MM.1S (cell line): ENCODE measurements around the gene PXYLP1.

Experiments used
- DNase-seq: peaks from one replicate; pipeline ENCODE4 v3.0.0-alpha.2; 2015
- H2AFZ ChIP-seq: fragments of 300-600 bp; sonication (generic); 2 replicates; pipeline ENCODE4 v1.6.0; 2016; ENCODE audit warnings: antibody characterized with exemption, low read length
- H3F3A ChIP-seq: fragments of 300-600 bp; sonication (generic); 2 replicates; pipeline ENCODE4 v1.6.1; 2016; ENCODE audit warnings: mild to moderate bottlenecking, antibody characterized with exemption, low read length, moderate library complexity, mixed read lengths; ENCODE audit not compliant: insufficient read depth
- H3K27ac ChIP-seq: fragments of 300-600 bp; sonication (generic); 2 replicates; pipeline ENCODE4 v1.5.1; 2016; ENCODE audit warnings: mild to moderate bottlenecking, low read length
- H3K27me3 ChIP-seq: fragments of 300-600 bp; sonication (generic); replicated peaks from 2 replicates; pipeline ENCODE4 v1.6.0; 2016; ENCODE audit warnings: low read length; ENCODE audit not compliant: insufficient read depth
- H3K36me3 ChIP-seq: fragments of 300-600 bp; sonication (generic); replicated peaks from 2 replicates; pipeline ENCODE4 v1.6.1; 2016; ENCODE audit warnings: mild to moderate bottlenecking, low read length, mixed read lengths; ENCODE audit not compliant: insufficient read depth
- H3K4me1 ChIP-seq: fragments of 300-600 bp; sonication (generic); 2 replicates; pipeline ENCODE4 v1.6.1; 2016; ENCODE audit warnings: low read length, mixed read lengths
- H3K4me2 ChIP-seq: fragments of 300-600 bp; sonication (generic); 2 replicates; pipeline ENCODE4 v1.6.0; 2016; ENCODE audit warnings: low read depth, low read length
- H3K4me3 ChIP-seq: fragments of 300-600 bp; sonication (generic); 2 replicates; pipeline ENCODE4 v1.5.1; 2016; ENCODE audit warnings: low read length, mixed read lengths
- H3K79me2 ChIP-seq: fragments of 300-600 bp; sonication (generic); 2 replicates; pipeline ENCODE4 v1.6.1; 2016; ENCODE audit warnings: mixed run types, low read length, mixed read lengths
- H3K9ac ChIP-seq: fragments of 300-600 bp; sonication (generic); 2 replicates; pipeline ENCODE4 v1.6.1; 2016; ENCODE audit warnings: low read length, mixed read lengths
- H3K9me2 ChIP-seq: fragments of 300-600 bp; sonication (generic); replicated peaks from 2 replicates; pipeline ENCODE4 v1.6.1; 2016; ENCODE audit warnings: mild to moderate bottlenecking, low read length, mixed read lengths; ENCODE audit not compliant: insufficient read depth
- H3K9me3 ChIP-seq: fragments of 300-600 bp; sonication (generic); replicated peaks from 2 replicates; pipeline ENCODE4 v1.6.1; 2016; ENCODE audit warnings: mild to moderate bottlenecking, low read length, mixed read lengths; ENCODE audit not compliant: insufficient read depth
- H4K20me1 ChIP-seq: fragments of 300-600 bp; sonication (generic); 2 replicates; pipeline ENCODE4 v1.6.1; 2016; ENCODE audit warnings: mild to moderate bottlenecking, low read length, moderate library complexity, mixed read lengths; ENCODE audit not compliant: insufficient read depth
- CTCF ChIP-seq: fragments of 300-600 bp; sonication (generic); IDR thresholded peaks from 2 replicates; pipeline ENCODE4 v1.5.1; 2016; ENCODE audit warnings: antibody characterized with exemption, low read length, mixed read lengths
- EZH2 ChIP-seq: fragments of 300-600 bp; sonication (generic); optimal IDR thresholded peaks from 2 replicates; pipeline ENCODE3; 2017; ENCODE audit warnings: low read depth, mild to moderate bottlenecking, antibody characterized with exemption, low read length, mixed read lengths
- EZH2phosphoT487 ChIP-seq: fragments of 300-600 bp; sonication (generic); IDR thresholded peaks from 2 replicates; pipeline ENCODE4 v1.6.1; 2018; ENCODE audit warnings: antibody characterized with exemption, low read length

PXYLP1 gene

GRCh38 chr3:141332416-141332815 is 100.8 kb downstream of the PXYLP1 start:
- H3K9me3 ChIP-seq = no peaks in the 10 kb centered on the region
- peaks cover 8% of the 10 kb centered on the region for H3K4me1 ChIP-seq
- DNase-seq = no peak
- H3K9me2 ChIP-seq = no peaks in the 10 kb centered on the region
- H4K20me1 ChIP-seq = no peaks in the 10 kb centered on the region
- H3K4me2 ChIP-seq = no peak overlapping the region
- 0 out of 2 replicates have a peak, but pooled peaks cover 4% of the 10 kb centered on the region for H3F3A ChIP-seq
- no peak overlapping the region for H3K9ac ChIP-seq
- H2AFZ ChIP-seq = no peak overlapping the region
- H3K36me3 ChIP-seq = no peaks in the 10 kb centered on the region
- H3K27me3 ChIP-seq = no peaks in the 10 kb centered on the region
- H3K27ac ChIP-seq = no peak overlapping the region
- no peak for TF ChIP-seq CTCF
- no peak for TF ChIP-seq EZH2phosphoT487
- no peak for TF ChIP-seq EZH2
- no peak overlapping the region for H3K4me3 ChIP-seq
- no peaks in the 10 kb centered on the region for H3K79me2 ChIP-seq

GRCh38 chr3:141333836-141334626 is 102.4 kb downstream of the PXYLP1 start:
- DNase-seq = no peak
- H3K27me3 ChIP-seq = no peaks in the 10 kb centered on the region
- H2AFZ ChIP-seq = no peak overlapping the region
- 0 out of 2 replicates have a peak, but pooled peaks cover 4% of the 10 kb centered on the region for H3F3A ChIP-seq
- H3K9ac ChIP-seq = no peak overlapping the region
- H3K4me1 ChIP-seq = peaks cover 12% of the 10 kb centered on the region
- H3K4me3 ChIP-seq = no peak overlapping the region
- H3K79me2 ChIP-seq = no peaks in the 10 kb centered on the region
- H3K9me3 ChIP-seq = no peaks in the 10 kb centered on the region
- H3K4me2 ChIP-seq = no peak overlapping the region
- no peaks in the 10 kb centered on the region for H3K36me3 ChIP-seq
- no peak overlapping the region for H3K27ac ChIP-seq
- no peaks in the 10 kb centered on the region for H3K9me2 ChIP-seq
- no peaks in the 10 kb centered on the region for H4K20me1 ChIP-seq
- no peak for TF ChIP-seq CTCF
- no peak for TF ChIP-seq EZH2phosphoT487
- TF ChIP-seq EZH2 = no peak

- Histone ChIP-seq H3K36me3 (no peaks in the 10 kb centered on the region), H3K4me3 (no peak overlapping the region), H3K4me2 (no peak overlapping the region), H2AFZ (no peak overlapping the region), H3K9me2 (no peaks in the 10 kb centered on the region), H3K4me1 (peaks cover 12% of the 10 kb centered on the region), H4K20me1 (no peaks in the 10 kb centered on the region), H3K9me3 (no peaks in the 10 kb centered on the region), H3K9ac (no peak overlapping the region), H3K79me2 (no peaks in the 10 kb centered on the region), H3K27ac (no peak overlapping the region), H3K27me3 (no peaks in the 10 kb centered on the region), H3F3A (0 out of 2 replicates have a peak, but pooled peaks cover 4% of the 10 kb centered on the region)
- TF ChIP-seq EZH2phosphoT487 = no peak
- no peak for TF ChIP-seq CTCF
- no peak for TF ChIP-seq EZH2
- no peak for DNase-seq
These were observed 103.1 kb downstream of the PXYLP1 start for GRCh38 chr3:141334627-141335250.
